Bone marrow (tissue), 2 donors: ENCODE results near the gene ALOX12B.
"Not testable (repeated sequence)": the region's sequence is repeated elsewhere in the genome, so short reads cannot be mapped to it uniquely, and the experiment has no call there.

Experiments
- DNase-seq, 2 donors: peaks; one replicate each; lab custom pipeline; 2025; lab: John Stamatoyannopoulos, UW

ALOX12B gene

DNA sequence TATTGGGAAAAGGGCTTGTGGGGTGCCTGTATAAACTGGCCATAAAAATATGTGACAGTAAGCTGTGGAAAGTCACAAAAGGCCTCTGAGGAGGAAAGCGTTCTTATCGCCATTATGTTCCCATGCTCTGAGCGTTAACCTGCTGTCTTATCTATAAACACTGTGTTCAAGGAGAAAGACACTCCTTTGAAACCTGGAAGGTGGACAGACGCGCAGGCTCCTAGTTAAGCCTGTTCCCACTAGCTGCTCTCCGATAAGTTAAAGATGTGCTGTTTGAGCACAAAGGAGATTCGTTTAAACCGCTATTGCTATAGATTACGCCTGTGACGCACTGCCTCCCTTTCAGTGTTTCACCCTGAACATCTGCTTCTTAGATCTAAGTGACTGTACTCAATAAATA lies 5.2 kb downstream of the ALOX12B start:
- no peak for DNase-seq

DNA sequence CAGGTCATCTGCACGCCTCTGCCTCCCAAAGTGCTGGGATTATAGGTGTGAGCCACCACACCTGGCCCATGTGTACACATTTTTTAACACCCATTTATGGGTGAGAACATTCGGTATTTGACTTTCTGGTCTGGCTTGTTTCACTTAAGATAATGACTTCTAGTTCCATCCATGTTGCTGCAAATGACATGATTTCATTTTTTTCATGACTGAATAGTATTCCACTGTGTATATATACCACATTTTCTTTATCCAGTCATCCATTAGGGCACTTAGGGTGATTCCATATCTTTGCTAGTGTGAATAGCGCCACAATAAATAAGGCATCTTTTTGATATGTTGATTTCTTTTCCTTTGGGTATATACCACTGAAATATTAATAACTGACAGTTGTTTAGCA lies 5.6 kb downstream of the ALOX12B start:
- no peak for DNase-seq

DNA sequence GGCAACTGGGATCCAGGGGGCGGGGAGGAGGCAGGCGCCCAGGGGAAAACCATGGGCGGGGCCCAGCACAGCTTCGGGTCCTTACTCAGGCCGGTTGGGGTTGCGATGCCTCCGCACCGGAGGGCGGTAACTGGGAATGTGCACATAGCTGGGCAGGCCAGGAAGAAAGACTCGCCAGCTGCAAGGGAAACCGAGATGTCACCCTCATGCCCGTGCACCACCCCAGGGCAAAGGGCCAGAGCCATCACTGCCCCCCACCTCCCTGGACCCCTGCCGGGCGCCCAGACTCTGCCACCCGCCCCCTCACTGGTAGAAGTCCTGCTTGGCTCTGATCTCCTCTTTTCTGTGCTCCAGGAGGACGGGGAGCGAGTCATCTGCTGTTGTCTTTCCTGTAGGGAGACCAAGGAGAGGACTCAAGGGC lies 6.7 kb downstream of the ALOX12B start:
- no peak for DNase-seq

DNA sequence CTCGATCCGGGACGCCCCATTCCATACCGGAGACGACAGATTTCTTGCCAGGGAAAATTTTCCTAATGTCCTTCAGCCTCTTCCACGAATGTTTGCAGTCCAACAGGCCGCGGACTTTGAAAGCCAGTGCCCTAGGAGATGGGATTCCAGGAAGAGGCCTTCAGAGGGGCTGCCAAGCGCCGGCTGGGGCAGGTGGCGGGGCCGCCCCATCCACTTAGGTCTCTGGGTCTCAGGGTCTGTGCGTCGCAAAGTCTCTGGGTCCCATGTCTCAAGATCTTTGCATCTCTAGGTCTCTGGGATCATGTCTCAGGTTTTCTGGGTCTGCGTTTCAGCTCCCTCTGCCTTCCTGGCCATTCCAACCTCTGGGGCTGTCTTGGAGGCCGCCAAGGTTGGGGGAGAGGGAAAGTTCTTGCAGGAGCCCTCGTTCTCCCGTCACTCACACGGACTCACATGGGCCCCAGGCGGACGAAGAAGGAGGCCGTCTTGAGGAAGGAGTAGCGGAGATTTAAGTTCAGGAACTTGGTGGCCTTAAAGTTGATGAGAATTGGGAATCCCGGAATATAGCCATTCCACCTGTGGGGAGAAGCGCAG lies 7.2 kb downstream of the ALOX12B start:
- no peak for DNase-seq

DNA sequence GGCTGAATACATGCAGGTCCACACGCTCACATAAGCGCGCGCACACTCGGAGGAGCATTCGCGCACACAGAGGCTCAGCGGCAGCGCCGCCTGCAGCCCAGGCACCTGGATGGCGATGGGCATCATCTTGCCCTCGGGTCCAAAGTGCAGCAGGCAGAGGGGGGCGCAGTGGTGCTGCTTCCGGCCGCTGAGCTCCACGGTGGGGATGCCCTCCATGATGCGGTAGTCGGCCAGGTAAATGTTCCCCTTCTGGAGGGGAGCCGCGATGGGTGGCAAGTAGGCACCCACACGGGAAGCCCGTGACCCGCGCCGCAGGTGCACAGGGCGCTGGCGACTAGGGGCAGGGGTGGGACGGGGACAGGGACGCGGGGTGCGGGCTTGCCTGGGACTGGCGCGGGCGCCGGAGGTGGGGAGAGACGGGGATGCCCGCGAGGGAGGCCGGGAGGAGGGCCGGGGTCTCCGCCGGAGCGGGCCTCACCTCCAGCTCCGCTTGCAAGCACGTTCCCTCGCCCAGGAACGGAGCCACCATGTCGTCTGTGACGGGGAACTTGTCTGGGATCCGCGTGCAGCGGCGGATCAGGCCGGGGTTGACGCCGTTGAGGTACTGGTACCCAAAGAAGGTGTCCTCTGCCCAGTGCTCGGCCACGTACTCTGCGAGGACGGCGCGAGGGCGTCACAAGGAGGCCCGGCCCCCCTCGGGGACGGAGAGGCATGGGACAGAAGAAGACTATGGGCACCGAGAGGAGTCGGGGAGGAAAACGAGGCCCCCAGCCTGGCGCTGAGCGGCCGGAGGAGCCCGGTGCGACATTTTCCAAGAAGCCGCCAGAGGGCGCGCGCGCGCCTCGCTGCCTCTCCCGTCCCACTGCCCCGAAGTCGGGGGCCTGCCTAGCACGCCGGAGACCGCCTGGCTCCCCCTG lies 8.0 kb downstream of the ALOX12B start:
- DNase-seq = peak; percentile 47 to 64

DNA sequence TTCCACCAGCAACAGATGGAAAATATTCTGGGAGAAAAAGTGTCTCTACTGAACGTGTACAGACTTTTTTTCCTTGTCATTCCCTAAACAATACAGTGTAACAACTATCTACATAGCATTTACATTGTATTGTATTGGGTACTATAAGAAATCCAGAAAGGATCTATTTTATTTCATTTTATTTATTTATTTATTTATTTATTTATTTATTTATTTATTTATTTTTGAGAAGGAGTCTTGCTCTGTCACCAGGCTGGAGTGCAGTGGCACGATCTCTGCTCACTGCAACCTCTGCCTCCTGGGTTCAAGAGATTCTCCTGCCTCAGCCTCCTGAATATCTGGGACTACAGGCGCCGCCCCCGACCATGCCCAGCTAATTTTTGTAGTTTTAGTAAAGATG lies 9.6 kb downstream of the ALOX12B start:
- DNase-seq = not testable (repeated sequence)

DNA sequence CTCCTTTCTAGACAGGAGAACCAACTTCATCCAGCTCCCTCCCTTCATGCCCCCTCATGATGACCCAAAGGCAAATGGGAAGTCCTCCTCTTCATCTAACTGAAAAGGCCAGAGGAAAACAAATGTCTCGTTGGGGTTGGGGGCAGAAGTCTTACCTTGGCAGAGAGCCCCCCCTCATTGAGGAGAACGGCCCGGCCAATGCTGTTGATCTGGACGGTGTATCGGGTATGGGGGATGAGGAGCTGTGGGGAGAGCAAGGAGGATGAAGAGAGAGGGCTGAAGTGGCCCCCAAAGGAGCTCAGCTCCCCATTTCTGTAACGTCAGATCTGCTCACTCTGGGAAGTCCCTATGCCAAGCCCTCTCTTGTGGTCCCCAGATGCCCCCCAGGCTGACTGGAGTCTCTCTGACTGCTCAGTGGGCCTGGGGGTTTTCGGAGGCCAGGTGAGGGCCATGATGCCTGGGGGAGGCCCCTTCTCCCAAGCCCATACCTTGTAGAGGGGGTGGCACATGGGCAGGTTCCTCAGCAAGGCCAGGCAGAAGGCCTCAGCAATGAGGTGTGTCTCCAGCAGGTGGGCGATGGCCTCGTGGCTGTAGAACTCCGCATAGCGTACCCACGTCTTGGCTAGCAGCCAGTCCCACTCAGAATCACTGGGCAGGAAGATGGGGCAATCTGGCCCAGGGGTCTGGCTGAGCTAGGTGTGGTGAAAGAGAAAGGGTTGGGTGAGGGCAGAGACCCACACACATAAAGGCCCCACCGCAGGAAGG lies 10.8 kb downstream of the ALOX12B start:
- DNase-seq = no peak

DNA sequence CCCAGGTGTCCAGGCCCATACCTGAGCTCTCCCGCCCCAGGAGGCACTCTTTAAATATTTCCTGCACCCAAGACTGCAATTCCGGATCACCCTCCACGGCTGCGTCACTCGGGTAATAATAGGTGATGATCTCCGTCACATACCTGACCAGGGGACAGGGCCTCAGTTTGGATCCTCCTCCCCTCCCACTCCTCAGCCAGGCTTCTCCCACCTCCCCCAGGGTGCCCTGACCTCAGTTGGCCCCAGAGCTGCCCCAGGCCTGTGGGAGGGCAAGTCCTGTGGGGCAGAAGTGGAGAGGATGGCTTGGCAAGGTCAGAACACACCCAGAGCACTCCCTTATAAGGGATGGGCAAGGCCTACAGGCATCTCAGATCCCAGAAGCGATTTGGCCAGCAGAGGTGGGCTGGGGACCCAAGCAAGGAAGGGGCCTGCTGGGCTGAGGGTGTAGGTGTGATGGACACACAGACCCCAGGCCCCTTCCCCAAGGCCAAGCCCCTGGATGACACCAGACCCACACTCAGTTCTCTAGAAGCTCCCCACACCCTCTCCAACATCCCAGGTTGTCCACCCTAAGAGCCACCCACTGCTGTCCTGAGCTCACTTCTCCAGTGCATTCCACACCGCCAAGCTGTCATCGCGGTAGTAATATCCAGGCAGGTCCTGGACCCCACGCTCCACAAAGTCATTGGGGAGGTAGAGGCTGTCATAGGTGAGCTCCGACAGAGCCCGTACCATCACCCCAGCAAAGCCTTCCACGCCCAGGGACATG lies 11.8 kb downstream of the ALOX12B start:
- DNase-seq = no peak

DNA sequence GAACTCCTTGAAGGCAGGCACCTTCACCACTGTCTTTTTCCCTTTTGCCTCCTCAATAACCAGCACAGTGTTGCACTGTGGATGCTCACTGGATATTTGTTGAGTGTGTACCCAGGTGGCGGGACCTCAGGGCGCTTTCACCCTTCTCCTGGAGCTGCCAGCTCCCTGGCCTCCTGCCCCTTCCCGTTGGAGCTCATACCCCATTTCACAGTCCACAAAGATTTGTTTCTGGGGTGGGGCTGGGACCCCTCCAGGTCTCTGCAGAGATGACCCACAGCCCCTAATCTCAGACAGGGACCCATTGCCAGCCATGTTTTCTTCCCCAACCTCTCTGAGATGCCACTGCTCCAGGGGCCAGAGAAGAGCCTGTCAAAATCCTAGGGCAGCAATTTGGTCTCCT lies 12.4 kb downstream of the ALOX12B start:
- DNase-seq = no peak

DNA sequence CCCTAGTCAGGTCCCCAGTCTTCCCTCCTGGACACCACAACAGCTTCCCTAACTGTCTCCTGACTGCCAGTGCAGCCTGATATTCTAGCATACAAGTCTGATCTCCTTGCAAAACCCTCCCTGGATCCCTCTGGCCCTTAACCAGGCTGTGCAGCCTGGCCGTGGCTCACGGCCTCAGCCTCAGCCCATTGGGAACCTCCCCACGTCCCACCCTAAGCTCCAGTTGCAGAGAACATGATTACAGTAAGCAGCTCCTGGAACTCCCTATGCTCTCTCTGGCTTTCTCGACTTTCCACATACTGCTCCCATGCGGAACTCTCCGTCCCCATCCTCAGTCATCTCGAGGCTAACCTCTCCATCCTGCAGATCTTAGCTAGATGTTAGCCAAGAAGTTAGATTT lies 13.0 kb downstream of the ALOX12B start:
- no peak for DNase-seq

DNA sequence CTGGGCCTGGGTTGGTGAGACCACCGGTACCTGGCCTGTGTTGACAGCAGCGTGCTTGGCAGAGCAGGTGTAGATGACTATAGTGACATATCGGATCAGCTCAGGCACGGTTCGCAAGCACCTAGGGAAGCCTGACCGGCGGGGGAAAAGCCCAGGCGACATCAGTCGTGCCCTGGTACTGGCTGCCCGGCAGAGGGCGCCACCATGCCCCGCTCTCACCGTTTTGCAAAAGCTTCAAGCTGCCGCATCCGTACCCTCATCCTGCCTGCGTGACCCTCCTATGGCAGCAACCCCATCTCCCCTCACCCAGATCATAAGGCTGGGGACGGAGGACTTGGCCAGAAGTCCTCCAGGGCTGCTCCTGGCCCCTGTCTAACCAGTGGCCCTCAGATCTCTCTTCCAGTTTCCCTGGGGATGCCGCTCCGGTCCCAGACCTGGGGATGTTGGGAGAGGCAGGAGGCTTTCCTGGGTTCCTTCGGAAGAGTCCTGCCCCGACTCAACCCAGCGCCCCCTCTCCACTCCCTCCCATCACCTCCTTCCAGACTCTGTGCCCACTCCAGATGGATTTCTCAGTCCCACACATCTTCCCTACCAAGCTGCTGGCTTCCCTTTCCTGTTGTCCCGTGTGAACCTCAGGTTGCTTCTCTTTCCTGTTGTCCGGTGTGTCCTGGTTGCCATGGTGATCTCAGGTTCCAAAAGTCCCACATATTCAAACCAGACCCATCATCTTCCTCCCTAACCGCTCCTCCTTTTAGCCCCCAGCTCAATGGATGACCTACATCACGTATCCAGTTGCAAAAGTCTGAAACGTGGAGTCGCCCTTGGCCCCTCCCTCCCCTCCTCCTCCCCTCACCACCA lies 13.7 kb downstream of the ALOX12B start:
- DNase-seq = peak; percentile 40 to 57

DNA sequence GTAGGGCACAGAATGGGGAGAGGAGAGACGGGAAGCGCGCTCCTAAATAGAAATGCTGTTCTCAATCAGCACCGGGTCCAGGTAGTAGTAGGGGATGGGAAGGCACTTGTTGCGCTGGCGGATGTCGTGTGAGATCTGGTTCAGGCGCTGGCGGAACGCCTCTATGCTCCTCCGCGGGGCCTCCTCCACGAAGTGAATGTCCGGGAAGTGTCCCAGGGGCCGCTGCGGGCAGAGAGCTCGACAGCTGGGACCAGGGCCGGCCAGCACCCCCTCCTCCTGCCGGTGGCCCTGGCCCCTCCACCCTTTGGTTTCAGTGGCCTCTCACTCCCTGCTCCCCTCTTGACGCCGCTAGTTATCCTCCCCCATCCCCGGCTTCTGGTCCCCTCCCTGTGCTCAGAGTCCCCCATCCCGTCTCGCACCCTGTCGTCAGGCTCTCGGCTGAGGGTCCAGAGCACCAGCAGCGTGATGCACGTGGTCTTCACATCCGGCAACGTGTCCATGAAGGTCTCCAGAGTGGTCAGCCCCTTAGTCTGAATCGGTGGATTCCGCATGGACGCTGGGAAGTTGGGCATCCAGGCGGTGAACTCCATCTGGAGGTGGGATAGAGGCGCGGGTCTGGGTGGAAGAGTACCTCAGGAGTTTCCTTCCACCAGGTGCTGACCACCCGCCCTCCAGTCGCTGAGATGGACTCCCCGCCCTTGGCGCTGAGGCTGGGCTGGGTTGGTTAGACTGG lies 14.6 kb downstream of the ALOX12B start:
- DNase-seq = no peak

DNA sequence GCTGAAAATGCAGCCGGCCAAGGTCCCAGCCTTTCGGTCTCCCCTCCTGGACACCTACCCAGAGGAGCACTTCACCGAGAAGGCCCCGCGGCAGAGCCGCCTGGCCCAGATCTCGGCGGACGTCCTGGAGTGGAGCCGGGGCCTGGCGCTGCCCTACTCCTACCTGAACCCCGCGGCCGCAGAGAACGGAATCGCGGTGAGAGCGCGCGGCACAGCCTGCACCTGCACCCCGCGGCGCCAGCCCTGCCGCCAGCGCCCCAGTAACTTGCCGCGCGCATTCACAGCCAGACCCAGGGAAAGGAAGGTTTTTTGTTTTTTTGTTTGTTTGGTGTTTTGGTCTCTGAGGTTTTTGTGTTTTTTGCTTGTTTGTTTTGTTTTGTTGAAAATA lies 15.2 kb downstream of the ALOX12B start:
- no peak for DNase-seq

DNA sequence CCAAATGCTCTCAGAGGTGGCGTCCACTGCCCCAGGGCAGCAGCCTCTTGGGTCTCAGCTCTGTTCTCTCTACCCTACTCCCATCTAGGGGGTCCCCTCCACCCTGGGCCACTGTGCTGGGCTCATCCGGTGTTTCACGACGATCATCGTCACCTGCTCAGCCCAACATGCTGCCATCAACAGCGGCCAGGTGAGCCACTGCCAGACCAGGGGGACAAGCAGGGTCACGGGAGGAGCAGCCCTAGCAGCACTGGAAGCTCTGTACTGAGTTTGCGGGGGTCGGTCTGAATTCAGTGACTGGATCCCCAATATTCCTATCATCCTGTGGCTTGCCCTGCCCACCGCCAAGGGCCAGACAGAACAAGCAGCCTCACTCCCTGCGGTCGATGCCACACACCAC lies 16.0 kb downstream of the ALOX12B start:
- DNase-seq = no peak

DNA sequence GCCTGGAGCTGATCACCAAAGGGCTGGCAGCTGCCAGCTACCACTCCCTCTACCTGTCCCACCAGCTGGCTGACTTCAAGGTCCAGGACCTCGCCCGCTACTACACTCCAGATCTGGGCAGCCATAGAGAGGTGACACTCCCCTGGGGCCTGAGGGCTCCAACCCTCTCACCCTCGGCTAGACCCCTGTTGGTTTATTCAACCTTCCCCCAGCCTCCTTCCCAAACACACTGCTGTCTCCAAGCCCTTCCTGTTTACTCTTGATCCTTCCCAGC lies 18.0 kb downstream of the ALOX12B start:
- DNase-seq = no peak

DNA sequence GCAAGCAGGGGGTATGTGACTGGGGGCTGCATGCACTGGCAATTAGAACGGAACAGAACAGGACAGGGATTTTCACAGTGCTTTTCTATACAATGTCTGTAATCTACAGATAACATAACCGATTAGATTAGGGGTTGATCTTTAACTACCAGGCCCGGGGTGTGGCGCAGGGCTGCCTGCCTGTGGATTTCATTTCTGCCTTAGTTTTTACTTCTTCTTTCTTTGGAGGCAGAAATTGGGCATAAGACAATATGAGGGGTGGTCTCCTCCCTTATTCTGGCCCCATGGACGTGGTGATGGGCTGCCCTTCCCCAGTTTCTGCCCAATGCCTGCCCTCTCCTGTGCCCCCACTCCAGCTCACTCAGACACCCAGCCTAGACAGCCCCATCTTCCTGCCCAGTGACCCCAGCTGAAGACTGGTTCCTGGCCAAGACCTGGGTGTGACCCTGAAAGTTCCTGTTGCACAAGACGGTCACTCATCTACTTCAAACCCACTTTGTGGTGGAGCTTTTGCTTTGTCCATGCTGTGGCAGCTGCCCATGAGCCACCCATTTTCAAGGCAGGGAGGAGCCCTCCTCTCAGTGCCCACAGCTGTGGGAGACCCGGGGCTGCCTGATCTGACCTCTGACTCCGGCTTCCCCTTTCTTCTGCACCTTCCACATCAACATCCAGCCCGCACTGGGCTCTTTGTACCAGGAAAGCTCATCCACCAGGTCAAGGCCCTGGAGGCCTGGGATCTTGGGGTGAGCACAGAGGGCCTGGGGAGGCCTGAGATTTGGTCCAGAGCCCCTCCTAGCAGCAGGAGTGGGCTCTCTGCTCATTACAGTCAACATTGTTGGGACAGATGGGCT lies 18.6 kb downstream of the ALOX12B start:
- DNase-seq = peak in 1 of 2 donors; percentile 72

DNA sequence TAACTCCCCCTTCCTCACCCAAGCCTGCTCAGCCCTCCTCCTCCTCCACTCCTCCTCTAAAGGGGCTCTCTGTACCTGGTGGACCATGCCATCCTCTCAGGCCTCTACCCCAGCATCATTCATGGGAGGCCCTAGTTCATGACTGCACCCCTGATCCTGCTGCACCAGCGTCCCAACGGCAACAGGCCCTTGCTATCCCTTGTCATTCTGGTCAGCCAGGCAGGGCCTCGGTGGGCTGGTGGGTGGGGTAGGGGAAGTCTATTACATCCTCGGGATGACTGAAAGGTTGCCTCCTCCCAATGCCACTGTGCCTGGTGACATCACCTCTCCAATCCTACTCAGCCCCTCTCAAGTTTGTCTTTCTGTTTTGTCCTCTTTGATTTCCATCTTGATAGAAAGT lies 19.7 kb downstream of the ALOX12B start:
- DNase-seq = no peak

DNA sequence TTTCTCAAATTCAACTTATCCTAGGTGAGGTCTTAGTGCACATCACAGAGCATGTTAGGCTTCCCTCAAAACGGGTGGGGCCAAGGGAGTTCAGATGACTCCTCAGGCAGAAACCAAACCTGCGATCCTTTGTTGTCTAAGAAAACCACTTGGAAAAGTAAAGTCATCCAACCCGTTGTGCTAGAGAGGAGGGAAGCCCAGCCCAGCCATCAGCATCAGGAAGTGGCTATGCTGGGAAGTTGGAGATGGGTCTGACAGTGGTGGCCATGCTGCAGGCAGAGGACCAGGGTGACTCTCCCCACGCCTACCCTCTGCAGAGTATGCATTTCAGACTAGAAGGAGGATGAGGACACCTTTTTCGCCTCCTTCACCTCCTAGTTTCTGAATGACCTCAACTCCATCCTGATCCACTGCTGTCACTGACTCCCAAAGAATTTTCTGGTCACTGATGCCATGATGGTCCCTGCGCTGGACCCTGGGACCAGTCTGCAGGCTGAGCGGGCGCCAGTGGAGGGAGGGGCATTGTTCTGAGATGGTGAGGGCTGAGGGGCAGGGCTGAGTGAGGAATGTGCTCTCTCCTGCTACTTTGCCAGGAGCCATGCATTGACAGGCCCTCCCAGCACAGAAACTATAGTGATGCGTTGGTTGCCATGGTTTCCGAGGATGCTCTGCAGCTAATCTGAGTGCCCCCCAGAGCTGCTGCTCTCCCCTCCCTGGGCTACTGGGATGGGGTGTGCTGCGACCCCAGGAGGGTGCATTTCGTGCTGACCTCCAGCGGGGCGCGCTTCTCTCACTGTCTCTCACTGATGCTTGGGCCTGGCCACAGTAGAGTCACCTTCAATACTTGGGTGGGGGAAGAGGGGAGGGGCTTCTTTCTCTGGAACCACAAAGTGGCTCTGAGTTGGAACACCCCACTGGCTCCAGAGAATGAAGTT lies 20.4 kb downstream of the ALOX12B start:
- DNase-seq = no peak
